Measurements from ENCODE around the gene MANSC1.

DNA sequence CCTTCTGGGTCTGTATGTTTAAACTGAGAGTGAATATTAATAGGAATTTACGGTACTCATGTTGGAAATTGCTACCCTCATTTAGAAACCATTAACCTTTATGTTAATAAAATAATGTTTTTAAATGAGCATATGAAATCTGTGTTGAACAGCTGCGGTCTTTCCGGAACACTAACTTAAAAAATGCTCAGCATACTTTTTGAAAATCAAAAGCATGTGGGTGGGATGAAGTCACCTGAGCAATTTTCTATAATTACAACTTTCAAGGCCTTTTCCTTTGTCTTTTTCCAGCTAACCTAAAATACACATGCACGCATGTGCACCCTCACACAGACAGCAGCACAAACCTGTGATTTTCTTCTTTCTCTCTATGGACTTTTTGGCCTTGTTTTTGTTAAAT, 46.7 kb upstream of the MANSC1 start:
- TF ChIP-seq CTCF (IDR thresholded peaks at IDR 0.05), result no peak
- no peak for TF ChIP-seq POLR2A (IDR thresholded peaks at IDR 0.05)

Data from uterus (tissue), 2 donors.